Stimulated activated CD4-positive, alpha-beta T cell treated with anti-CD3 and anti-CD28 coated beads, Interleukin-1b, Interleukin-23, amount 100 ng/mL, for 4 hours (primary cell): ENCODE measurements around the gene GNG14.
A peak's percentile ranks its signal among the peaks of the same experiment; 100 is the strongest.
"Not testable (repeated sequence)": the region's sequence is repeated elsewhere in the genome, so short reads cannot be mapped to it uniquely, and the experiment has no call there.

ENCODE experiments used
- DNase-seq, 2 donors: peaks; one replicate each; pipeline ENCODE4 v3.0.0-alpha.2; 2020; ENCODE audit warnings: low read depth in 2 of 2

Gene GNG14

DNA sequence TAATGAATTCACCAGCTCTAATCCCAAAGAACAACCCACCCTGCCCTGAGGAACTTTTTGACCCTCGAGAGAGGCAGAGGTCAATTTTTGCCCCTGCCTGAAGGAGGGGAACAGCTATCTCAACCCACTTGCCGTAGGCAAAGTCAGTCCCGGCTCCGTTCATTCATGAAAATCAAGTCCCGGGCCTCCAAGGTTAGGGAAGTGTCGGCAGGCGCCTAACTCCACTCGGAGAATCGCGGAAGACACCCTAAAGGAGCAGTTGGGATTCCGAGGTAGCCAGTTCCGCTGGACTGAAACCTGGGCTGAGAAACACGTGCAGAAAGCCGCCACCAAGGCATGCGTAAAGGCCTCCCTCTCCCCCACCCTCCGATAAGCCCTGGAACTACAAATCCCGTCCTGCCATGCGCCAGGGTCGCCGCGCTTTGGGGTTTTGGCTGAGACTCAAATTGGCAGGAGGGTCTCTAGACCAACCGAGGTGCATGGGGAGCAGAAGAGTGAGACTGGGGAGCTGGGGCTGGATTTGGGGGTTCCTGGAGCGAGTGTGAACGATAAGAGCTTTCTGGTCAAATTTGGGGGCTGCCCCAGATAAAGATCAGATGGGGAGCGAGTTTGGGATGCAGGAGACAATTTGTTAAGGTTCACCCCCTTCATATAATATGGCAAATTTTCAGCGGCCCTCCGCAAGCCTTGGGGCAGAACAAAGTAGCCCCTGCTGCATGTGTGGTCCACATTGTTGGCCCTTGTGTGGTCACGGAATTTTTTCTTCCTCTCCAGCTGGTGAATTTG, 36.0 kb downstream of the GNG14 start, which contains the start of gene TNPO2:
TSS of gene TNPO2 (minus strand) at position 292 of the 786 bp plus-strand sequence. CDS start 2,955 bp downstream, outside the sequence.
- peak; percentile 57 to 67 for DNase-seq

DNA sequence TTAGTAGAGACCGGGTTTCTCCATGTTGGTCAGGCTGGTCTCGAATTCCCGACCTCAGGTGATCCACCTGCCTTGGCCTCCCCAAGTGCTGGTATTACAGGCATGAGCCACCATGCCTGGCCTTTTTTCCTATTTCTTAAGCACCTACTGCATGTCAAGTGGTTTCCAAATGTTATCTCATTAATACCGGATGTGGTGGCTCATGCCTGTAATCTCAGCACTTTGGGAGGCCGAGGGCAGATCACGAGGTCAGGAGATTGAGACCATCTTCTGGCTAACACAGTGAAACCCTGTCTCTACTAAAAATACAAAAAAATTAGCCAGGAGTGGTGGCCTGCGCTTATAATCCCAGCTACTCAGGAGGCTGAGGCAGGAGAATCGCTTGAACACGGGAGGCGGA, 37.8 kb downstream of the GNG14 start:
- DNase-seq, result not testable (repeated sequence)

- no peak for DNase-seq
Measured at GRCh38 chr19:12726988-12727316, 39.2 kb downstream of the GNG14 start.

GRCh38 chr19:12727745-12728433, 40.1 kb downstream of the GNG14 start:
- no peak for DNase-seq

- DNase-seq, result no peak
Measured at GRCh38 chr19:12730064-12730463, 42.3 kb downstream of the GNG14 start.

- DNase-seq, result no peak
Measured at GRCh38 chr19:12731337-12731736, 43.5 kb downstream of the GNG14 start.

GRCh38 chr19:12733369-12734214, 45.8 kb downstream of the GNG14 start:
- DNase-seq, result no peak

- peak; percentile 63 to 65 for DNase-seq
Measured at GRCh38 chr19:12736995-12737834, 49.4 kb downstream of the GNG14 start, which contains the start of gene GET3. GET3 (plus strand) TSS chr19:12737497; CDS start chr19:12737506, 9 bp downstream.

DNA sequence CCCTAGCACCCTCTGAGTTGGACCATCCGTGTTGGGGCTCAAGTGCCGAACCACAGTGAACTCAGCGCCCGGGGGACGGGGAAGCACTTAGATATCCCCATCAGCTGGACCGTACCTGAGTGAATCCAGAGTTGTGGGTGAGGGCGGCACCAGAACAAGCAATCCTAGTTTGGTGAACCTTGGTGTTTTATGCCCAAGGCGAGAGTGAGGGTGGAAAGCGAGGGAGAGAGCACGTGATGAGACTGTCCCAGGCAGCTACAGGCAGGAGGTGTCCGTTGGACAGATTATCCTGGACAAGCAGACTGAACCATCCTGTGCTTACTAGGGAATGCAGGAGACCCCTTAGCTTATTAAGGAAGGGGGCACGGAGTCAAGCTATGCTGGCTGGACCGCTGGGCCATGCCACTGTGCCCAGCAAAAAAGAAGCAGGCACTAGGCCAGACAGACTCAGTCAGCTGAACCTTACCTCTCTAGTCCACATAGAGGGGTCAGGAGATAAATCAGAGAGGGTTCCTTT, 50.1 kb downstream of the GNG14 start:
- DNase-seq, result no peak
